GM19467 (cell line): ENCODE measurements around the gene CHKB.
"Not testable (repeated sequence)": the region's sequence is repeated elsewhere in the genome, so short reads cannot be mapped to it uniquely, and the experiment has no call there.

Source experiments
- ATAC-seq: cut with Tn5 transposase; IDR thresholded peaks from one replicate; pipeline ENCODE4 v1.9.1; 2021; ENCODE audit warnings: mild to moderate bottlenecking, moderate library complexity; ENCODE audit not compliant: unreplicated experiment

Gene CHKB

GRCh38 chr22:50550395-50550794, 32.3 kb downstream of the CHKB start:
- no peak for ATAC-seq

DNA sequence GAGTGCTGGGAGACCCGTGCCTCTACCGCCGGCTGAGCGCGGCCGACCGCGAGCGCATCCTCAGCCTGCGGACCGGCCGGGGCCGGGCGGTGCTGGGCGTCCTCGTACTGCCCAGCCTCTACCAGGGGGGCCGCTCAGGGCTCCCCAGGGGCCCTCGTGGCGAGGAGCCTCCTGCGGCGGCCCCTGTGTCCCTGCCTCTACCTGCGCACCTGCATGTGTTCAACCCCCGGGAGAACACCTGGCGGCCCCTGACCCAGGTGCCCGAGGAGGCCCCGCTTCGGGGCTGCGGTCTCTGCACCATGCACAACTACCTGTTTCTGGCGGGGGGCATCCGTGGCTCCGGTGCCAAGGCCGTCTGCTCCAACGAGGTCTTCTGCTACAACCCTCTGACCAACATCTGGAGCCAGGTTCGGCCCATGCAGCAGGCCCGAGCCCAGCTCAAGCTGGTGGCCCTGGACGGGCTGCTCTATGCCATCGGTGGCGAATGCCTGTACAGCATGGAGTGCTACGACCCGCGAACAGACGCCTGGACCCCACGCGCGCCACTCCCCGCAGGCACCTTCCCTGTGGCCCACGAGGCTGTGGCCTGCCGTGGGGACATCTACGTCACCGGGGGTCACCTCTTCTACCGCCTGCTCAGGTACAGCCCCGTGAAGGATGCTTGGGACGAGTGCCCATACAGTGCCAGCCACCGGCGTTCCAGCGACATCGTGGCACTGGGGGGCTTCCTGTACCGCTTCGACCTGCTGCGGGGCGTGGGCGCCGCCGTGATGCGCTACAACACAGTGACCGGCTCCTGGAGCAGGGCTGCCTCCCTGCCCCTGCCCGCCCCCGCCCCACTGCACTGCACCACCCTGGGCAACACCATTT, 33.5 kb downstream of the CHKB start:
- ATAC-seq = no peak

DNA sequence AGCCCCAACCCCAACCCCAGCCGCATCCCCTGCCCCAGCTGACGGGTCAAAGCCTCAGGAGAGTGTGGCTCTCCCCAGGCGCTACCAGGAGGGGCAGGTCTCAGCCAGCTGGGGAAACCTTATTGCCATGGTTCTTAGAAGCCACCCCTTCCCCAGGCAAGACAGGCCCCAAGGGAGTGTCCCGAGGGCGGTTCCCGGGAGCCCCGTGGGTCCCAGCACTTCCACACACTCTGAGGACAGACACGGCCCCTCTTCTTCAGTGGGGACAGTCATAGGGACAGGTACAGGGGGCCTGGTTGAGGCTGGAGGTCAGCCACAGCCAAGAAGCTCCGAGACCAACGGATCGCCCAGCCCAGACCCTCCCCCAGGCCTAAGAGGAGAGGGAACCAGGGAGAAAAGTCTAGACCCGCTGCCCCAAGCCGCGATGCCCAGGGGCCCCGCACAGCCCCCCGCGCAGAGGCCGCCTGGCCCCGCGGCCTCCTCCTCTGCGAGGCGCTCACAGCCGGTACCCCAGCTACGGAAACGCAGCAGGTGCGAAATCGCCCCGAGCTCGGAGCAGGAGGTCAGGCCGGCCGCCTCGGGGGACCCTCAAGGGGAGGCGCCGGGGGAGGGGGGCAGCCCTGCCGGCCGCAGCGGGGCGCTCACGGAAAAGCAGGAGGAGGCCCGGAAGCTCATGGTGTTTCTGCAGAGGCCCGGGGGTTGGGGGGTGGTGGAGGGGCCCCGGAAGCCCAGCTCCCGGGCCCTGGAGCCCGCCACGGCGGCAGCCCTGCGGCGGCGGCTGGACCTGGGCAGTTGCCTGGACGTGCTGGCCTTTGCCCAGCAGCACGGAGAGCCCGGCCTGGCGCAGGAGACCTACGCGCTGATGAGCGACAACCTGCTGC, 34.4 kb downstream of the CHKB start:
- no peak for ATAC-seq

DNA sequence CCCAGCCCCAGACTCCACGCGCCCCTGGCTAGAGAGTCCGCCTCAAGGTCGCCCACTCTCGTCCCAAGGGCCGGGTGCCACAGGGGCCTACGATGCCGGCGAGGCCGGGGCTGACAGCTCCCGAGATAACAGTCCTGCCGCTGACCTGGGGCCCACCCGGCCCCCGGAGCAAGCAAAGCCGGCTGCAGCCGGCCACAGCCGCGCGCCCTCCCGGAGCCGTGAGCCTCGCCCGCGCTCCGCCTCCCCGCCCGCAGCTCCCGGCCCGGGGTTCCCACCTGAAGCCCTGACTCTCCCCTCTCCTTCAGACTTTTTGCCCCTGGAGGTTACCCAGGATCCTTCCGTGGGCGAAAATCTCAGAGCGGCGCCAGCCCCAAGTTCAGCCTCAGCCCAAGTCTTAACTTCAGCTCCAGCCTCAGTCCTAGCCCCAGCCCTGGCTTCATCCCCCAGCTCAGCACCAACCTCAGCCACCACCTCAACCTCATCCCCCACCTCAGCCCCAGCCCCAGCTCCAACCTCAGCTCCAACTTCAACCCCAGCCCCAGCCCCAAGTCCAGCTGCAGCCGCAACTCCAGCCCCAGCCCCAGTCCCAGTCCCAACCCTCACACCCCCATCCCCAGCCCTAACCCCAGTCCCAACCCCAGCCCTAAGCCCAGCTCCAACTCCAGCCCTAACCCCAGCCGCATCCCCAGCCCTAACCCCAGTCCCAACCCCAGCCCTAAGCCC, 35.2 kb downstream of the CHKB start:
- no peak for ATAC-seq

DNA sequence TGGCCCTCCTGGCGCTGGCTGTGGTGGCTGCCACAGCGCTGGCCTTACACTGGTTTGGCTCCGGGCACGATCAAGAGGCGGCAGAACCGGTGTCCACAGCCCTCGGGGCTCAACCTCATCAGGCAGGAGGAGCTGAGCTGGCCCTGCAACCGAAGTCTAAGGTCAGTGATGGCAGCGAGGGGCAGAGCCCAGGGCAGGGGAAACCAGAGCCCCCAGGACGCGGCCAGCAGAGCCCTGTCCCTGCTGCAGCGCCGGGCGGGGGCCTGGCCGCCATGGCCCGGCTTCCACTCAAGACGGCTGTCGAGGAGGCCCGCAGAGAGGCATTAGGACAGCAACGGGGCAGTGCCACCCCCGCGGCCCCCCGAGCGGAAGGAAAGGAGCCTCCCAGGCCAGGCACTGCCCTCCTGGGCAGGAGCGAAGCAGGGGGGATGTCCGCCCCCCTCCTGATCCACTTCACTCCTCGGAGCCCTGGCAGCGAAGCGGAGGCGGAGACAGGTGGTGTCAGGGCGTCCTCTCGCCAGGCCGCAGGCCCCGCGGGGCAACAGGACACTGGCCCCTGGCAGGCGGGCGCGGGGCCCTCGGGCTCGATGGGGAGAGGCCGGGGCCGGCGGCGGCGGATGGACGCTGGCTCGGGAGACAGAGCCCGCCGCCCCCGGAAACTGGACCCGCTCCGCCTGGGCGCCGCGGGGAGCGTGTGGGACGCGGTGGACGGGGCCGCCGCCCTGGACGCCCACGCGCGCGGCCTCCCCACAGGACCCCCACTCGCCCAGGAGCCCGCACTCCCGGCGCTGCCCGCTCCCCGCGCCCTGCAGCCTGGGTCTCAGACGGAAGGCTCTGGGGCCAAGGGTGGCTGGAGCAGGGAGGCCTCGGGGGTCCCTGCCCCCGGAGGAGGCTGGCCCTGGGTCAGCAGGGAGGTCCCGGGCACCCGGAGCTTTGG, 36.1 kb downstream of the CHKB start:
- no peak for ATAC-seq

DNA sequence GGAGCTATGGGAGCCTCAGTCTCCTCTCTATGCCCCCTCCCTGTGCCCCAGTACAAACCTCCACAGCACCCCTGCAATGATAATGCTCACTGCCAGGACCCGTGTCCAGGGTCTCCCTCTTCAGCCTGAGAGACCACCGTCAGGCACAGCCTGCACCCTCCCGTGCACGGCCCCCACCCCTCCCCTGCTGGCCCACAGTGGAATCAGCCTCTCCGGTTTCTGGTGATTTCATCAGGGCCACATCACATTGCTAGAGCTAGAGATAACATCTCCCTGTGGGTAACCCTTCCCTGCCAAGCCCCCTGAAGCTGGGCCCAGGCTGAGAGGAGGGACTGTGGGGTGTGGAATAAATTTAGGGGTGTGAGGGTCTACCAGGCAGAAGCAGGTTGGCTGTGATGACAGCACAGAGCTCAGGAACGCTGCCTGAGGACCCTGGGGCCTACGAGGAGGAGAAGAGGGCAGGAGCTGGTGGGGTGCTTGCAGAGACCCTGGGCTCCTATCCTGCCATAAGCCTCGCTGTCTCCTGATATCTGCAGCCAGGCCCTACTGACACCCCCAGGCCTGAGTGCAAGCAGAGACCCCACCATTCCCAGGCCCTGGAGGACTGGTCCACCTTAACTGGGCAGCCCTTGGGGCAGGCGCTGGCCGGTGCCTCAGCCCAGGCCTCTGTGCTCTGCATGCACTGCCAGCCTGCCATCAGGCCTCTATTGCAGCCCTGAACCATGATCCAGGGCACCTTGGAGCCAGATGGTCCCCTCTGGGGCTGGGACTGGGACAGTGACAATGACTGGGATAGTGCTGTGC, 36.9 kb downstream of the CHKB start, which contains the start of gene KLHDC7B:
TSS of gene KLHDC7B (plus strand) at position 378 of the 804 bp plus-strand sequence. CDS start at position 723, 345 bp downstream.
- ATAC-seq = no peak

GRCh38 chr22:50544746-50545253, 37.8 kb downstream of the CHKB start:
- no peak for ATAC-seq

GRCh38 chr22:50544078-50544745, 38.4 kb downstream of the CHKB start:
- ATAC-seq = no peak

GRCh38 chr22:50542416-50542927, 40.2 kb downstream of the CHKB start:
- ATAC-seq = no peak

GRCh38 chr22:50541667-50542026, 41.0 kb downstream of the CHKB start:
- ATAC-seq = not testable (repeated sequence)

DNA sequence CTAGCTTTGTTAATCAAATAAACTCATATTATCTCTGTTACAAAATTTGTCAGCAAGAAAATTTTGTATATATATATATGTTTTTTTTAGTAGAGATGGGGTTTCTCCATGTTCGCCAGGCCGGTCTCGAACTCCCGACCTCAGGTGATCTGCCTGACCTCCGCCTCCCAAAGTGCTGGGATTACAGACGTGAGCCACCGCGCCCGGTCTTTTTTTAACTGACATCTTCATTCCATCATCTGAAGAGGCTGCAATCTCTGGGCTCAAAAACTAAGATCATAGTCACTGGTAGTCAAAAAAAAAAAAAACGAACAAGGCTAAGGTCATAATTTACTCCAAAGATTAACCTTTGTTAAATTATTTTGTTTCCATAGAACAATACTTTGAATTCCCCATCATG, 42.3 kb downstream of the CHKB start:
- ATAC-seq = no peak

DNA sequence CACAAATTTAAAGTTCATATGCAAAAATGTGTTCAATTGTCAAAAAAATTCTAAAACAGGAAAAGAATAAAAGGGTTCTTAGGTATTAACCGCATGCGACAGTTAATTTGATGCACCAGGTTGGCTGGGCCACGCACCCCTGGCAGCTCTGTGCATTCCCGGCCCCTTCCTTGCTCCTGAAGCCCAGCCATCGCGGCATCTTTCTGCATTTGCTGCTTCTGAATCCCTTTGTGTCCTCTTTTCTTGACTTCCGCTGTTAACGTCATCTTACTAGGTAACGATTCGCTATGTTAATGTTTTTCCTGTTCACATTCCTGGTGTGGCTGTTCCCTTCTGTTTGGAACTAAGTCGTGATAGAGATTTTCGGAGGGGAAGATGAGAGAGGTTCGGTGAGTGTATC, 44.9 kb downstream of the CHKB start:
- no peak for ATAC-seq

DNA sequence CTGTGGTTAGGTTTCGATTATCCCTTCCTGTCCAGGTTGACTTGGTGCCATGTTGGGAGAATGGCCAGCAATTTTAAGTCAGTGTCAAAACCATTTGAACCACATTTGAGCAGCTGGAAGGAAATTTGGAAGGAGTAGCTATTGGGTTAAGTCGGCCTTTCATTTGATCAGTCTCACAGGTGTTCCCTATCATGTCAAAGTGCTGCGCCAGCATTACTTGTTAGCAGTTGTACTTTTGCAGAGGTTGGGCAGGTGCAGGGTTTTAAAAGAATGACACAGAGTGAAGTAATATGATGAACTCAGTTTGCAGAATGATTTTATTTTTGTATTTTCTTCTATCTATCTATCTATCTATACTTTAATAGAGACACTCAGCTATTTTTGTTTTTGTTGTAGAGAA, 46.4 kb downstream of the CHKB start:
- ATAC-seq = no peak

- ATAC-seq = no peak
Observed at GRCh38 chr22:50535113-50535512, 47.5 kb downstream of the CHKB start.

DNA sequence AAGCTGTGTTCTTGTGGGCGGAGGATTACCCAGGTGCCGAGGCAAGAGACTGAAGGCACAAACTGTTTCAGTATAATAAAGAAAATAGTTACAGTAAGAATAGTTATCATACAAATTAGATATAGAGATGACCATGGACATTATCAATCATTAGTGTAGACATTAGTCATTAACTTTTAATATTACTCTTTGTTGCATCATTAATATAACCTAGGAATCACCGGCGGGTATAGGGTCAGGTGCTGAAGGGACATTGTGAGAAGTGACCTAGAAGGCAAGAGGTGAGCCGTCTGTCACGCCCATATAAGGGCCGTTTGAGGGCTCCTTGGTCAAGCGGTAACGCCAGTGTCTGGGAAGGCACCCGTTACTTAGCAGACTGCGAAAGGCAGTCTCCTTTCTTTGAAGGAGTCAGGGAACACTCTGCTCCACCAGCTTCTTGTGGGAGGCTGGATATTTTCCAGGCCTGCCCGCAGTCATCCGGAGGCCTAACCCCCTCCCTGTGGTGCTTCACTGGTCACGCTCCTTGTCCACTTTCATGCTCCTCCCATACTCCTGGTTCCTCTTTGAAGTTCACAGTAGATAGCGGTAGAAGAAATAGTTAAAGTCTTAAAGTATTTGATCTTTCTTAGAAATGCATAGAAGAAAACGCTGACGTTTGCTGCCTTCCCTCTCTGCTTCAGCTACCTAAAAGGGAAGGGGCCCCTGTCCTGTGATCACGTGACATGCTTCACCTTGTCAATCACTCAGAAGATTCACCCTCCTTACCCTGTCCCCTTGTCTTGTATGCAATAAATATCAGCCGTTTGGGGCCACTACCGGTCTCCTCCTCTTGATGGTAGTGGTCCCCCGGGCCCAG, 48.6 kb downstream of the CHKB start:
- ATAC-seq = not testable (repeated sequence)

- no peak for ATAC-seq
Observed at GRCh38 chr22:50532824-50533796, 49.5 kb downstream of the CHKB start.
